ENCODE measurements around the gene COQ10B.

DNA sequence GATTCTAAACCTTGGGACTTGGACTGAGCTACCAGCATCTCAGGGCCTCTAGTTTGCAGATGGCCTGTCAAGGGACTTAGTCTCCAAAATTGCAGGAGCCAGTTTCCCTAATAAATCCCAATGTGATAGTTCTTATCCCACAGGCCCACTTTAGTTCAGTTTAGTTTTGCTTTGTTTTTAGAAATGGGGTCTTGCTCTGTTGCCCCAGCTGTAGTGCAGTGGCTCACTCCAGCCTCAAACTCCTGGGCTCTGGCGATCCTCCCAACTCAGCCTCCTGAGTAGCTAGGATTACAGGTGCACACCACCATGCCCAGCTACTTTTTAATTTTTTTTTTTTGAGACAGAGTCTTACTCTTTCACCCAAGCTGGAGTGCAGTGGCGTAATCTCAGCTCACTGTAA, 16.0 kb upstream of the COQ10B start:
- TF ChIP-seq, protein P1, sequence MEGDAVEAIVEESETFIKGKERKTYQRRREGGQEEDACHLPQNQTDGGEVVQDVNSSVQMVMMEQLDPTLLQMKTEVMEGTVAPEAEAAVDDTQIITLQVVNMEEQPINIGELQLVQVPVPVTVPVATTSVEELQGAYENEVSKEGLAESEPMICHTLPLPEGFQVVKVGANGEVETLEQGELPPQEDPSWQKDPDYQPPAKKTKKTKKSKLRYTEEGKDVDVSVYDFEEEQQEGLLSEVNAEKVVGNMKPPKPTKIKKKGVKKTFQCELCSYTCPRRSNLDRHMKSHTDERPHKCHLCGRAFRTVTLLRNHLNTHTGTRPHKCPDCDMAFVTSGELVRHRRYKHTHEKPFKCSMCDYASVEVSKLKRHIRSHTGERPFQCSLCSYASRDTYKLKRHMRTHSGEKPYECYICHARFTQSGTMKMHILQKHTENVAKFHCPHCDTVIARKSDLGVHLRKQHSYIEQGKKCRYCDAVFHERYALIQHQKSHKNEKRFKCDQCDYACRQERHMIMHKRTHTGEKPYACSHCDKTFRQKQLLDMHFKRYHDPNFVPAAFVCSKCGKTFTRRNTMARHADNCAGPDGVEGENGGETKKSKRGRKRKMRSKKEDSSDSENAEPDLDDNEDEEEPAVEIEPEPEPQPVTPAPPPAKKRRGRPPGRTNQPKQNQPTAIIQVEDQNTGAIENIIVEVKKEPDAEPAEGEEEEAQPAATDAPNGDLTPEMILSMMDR (IDR thresholded peaks at IDR 0.05) = no peak
- TF ChIP-seq POLR2A (IDR thresholded peaks at IDR 0.05) = no peak
